Kidney (tissue), 14 donors: ENCODE measurements around the gene MOB1B. TPM values are rescaled to one million over a fixed set of nuclear protein-coding genes. Genes with fewer than 3 reads are reported as not detected.

Experiments used
- DNase-seq, 5 donors: peaks; one replicate each; pipeline ENCODE4 v3.0.0-alpha.2; 2013 to 2020
- FAIRE-seq: peaks from 2 replicates; lab custom pipeline; 2012; peaks lifted over from hg19 to GRCh38; lab: Jason Lieb, UNC
- H3K27ac ChIP-seq, 2 donors: one replicate each; pipeline ENCODE4 v1.7.0; 2013; ENCODE audit warnings: low read depth in 2 of 2, low read length in 2 of 2, inconsistent platforms in 1 of 2
- H3K27me3 ChIP-seq: one replicate; pipeline ENCODE4 v1.7.1; 2013; ENCODE audit warnings: low read length, inconsistent platforms; ENCODE audit not compliant: control insufficient read depth, insufficient read depth
- H3K36me3 ChIP-seq, 3 donors: one replicate each; pipeline versions ENCODE4 v1.7.0 to v1.7.1; 2013; ENCODE audit warnings: low read length in 3 of 3, control low read depth in 1 of 3, inconsistent platforms in 1 of 3; ENCODE audit not compliant: insufficient read depth in 3 of 3, control insufficient read depth in 2 of 3
- H3K4me1 ChIP-seq, 3 donors: one replicate each; pipeline versions ENCODE4 v1.7.0 to v1.7.1; 2013; ENCODE audit warnings: low read length in 3 of 3, inconsistent platforms in 1 of 3, low read depth in 1 of 3; ENCODE audit not compliant: control insufficient read depth in 2 of 3, insufficient read depth in 2 of 3
- H3K4me3 ChIP-seq, 3 donors: one replicate each; pipeline versions ENCODE4 v1.7.0 to v1.8.1; 2013; ENCODE audit warnings: low read length in 3 of 3, control low read depth in 1 of 3, inconsistent platforms in 1 of 3
- H3K9ac ChIP-seq, 3 donors: one replicate each; pipeline versions ENCODE4 v1.7.0 to v1.7.1; 2013; ENCODE audit warnings: low read length in 3 of 3, control low read depth in 1 of 3, inconsistent platforms in 1 of 3
- H3K9me3 ChIP-seq, 3 donors: one replicate each; pipeline versions ENCODE4 v1.7.0 to v1.7.1; 2013; ENCODE audit warnings: low read length in 3 of 3, control low read depth in 1 of 3, inconsistent platforms in 1 of 3; ENCODE audit not compliant: control insufficient read depth in 2 of 3, insufficient read depth in 1 of 3
- intact Hi-C: fragments of 100-400 bp; cut with DNase I; formaldehyde crosslinking; loops from one replicate; pipeline ENCODE4 v1.11.1; 2022
- polyA plus RNA-seq: library from polyadenylated mRNA; stranded (reverse); fragments of 350-450 nt; fragmentation: Illumina TruSeq; extraction: RNeasy Lipid Tissue Mini Kit (QIAGEN cat#74804); gene quantifications from one replicate; pipeline ENCODE4 v1.2.3, GENCODE V29; 2014; ENCODE audit warnings: low read depth, low replicate concordance; ENCODE audit not compliant: insufficient read depth
- total RNA-seq: library from RNA; stranded (reverse); fragmentation: NEBNext Ultra II Directional; extraction: Animal tissue kit (Norgen Biotek cat#: 25700); gene quantifications from one replicate; pipeline ENCODE4 v1.2.1, GENCODE V29; 2021
- TF ChIP-seq, protein P1 (sequence below): IDR thresholded peaks from 3 replicates; pipeline ENCODE4 v1.5.1; 2012; ENCODE audit warnings: mild to moderate bottlenecking, moderate library complexity, borderline replicate concordance; ENCODE audit not compliant: insufficient read depth; ENCODE audit errors: extremely low read depth
- donor health status: control.
- donor health status: control.
- donor health status: control.
- donor health status: control.
- donor health status: control.
- donor health status: DM: yes; HTN: yes; CAD: no.
- donor health status: Normal renal cell carcinoma (clear cell type).

Gene MOB1B
- total and polyA plus RNA-seq, 2 donors from 2014 or later = 13.9 to 34.2 TPM

GRCh38 chr4:70859066-70859465 is 43.1 kb upstream of the MOB1B start:
- Histone ChIP-seq H3K27ac (no peak overlapping the region), H3K9me3 (no peaks in the 10 kb centered on the region), H3K9ac (no peak overlapping the region), H3K36me3 (no peaks in the 10 kb centered on the region), H3K27me3 (no peaks in the 10 kb centered on the region), H3K4me1 (no peaks in the 10 kb centered on the region), H3K4me3 (no peak overlapping the region)
- FAIRE-seq (no peak), DNase-seq (no peak)
- TF ChIP-seq, protein P1, sequence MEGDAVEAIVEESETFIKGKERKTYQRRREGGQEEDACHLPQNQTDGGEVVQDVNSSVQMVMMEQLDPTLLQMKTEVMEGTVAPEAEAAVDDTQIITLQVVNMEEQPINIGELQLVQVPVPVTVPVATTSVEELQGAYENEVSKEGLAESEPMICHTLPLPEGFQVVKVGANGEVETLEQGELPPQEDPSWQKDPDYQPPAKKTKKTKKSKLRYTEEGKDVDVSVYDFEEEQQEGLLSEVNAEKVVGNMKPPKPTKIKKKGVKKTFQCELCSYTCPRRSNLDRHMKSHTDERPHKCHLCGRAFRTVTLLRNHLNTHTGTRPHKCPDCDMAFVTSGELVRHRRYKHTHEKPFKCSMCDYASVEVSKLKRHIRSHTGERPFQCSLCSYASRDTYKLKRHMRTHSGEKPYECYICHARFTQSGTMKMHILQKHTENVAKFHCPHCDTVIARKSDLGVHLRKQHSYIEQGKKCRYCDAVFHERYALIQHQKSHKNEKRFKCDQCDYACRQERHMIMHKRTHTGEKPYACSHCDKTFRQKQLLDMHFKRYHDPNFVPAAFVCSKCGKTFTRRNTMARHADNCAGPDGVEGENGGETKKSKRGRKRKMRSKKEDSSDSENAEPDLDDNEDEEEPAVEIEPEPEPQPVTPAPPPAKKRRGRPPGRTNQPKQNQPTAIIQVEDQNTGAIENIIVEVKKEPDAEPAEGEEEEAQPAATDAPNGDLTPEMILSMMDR = no peak
- intact Hi-C loops = no loop called here

- intact Hi-C loops = no loop called here
- Histone ChIP-seq H3K4me1 (no peaks in the 10 kb centered on the region), H3K4me3 (no peak overlapping the region), H3K9me3 (no peaks in the 10 kb centered on the region), H3K9ac (no peak overlapping the region), H3K36me3 (no peaks in the 10 kb centered on the region), H3K27me3 (no peaks in the 10 kb centered on the region), H3K27ac (no peak overlapping the region)
- no peak for DNase-seq
- no peak for FAIRE-seq
- TF ChIP-seq, protein P1 = no peak
Measured at GRCh38 chr4:70863099-70863790, 38.9 kb upstream of the MOB1B start.

- Histone ChIP-seq H3K36me3 (no peaks in the 10 kb centered on the region), H3K9me3 (no peaks in the 10 kb centered on the region), H3K4me3 (no peak overlapping the region), H3K4me1 (no peaks in the 10 kb centered on the region), H3K27me3 (no peaks in the 10 kb centered on the region), H3K27ac (no peak overlapping the region), H3K9ac (no peak overlapping the region)
- TF ChIP-seq, protein P1 = no peak
- DNase-seq (no peak), FAIRE-seq (no peak)
- intact Hi-C loops = no loop called here
Measured at GRCh38 chr4:70868778-70869177, 33.4 kb upstream of the MOB1B start.

DNA sequence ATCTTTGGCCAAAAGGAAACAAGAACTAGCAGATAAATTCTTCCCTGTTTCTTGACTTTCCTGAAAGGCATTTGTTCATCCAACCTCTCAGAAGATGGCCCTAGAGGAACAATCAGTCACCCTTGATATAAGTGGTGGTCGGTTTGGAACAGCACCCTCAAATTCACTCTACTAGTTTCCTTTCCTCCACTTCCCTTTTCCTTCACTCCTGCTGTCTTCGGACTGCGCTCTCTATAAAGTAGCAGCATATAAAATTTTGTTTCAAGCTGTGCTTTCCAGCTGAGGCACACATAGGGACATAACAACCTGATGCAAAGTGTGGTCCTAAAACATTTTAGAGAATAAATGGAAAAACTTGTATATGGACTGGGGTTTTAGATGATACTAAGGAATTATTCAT is 29.0 kb upstream of the MOB1B start:
- intact Hi-C loops = no loop called here
- no peak for FAIRE-seq
- no peaks in the 10 kb centered on the region for H3K27me3 ChIP-seq

More for the DNA sequence above, 29.0 kb upstream of the MOB1B start:
- Histone ChIP-seq H3K9me3 (no peaks in the 10 kb centered on the region), H3K4me3 (no peak overlapping the region), H3K36me3 (no peaks in the 10 kb centered on the region), H3K9ac (no peak overlapping the region), H3K4me1 (no peaks in the 10 kb centered on the region), H3K27ac (no peak overlapping the region)
- TF ChIP-seq, protein P1 = no peak
- DNase-seq = no peak
